Measurements from ENCODE around the gene FARP1.

DNA sequence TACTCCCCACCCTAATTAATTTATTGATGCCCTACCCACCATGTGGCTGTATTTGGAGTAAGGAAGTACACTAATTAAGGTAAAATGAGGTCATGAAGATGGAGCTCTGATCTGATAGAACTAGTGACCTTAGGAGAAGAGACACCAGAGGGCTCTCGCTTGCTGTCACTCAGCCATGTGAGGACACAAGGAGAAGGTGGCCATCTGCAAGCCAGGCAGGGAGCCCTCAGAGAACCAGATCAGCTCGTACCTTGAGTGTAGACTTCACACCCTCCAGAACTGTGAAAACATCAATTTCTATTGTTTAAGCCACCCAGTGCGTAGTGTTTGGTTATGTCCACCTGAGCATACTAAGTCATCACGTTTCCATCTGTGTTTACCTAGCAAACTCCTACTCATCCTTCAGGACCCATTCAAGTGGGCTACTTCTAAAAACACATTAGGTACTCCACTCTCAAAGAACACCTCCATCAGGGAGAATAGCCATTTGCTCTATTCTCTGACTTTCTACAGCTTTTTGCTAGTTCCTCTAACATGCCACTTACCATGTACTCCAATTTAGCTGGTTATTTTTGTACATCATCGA lies 191.8 kb downstream of the FARP1 start:
- TF ChIP-seq, protein P1, sequence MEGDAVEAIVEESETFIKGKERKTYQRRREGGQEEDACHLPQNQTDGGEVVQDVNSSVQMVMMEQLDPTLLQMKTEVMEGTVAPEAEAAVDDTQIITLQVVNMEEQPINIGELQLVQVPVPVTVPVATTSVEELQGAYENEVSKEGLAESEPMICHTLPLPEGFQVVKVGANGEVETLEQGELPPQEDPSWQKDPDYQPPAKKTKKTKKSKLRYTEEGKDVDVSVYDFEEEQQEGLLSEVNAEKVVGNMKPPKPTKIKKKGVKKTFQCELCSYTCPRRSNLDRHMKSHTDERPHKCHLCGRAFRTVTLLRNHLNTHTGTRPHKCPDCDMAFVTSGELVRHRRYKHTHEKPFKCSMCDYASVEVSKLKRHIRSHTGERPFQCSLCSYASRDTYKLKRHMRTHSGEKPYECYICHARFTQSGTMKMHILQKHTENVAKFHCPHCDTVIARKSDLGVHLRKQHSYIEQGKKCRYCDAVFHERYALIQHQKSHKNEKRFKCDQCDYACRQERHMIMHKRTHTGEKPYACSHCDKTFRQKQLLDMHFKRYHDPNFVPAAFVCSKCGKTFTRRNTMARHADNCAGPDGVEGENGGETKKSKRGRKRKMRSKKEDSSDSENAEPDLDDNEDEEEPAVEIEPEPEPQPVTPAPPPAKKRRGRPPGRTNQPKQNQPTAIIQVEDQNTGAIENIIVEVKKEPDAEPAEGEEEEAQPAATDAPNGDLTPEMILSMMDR (IDR thresholded peaks at IDR 0.05): no peak
- TF ChIP-seq POLR2A (IDR thresholded peaks at IDR 0.05): no peak
